A549 (cell line): Measurements from ENCODE around the gene SNAI1.

Experiments
- POLR2A ChIP-seq: IDR thresholded peaks from 2 replicates; pipeline ENCODE4 v1.6.1; 2012; ENCODE audit warnings: mild to moderate bottlenecking, low read length
- RFX5 ChIP-seq: fragments of 450-650 bp; IDR thresholded peaks from 2 replicates; pipeline ENCODE4 v1.7.1; 2014; ENCODE audit warnings: antibody characterized with exemption, mild to moderate bottlenecking, moderate library complexity
- TF ChIP-seq, protein P1 (sequence below): fragments of >200 bp; sonication (Bioruptor Twin); formaldehyde crosslinking; IDR thresholded peaks from 3 replicates; pipeline ENCODE4 v1.5.1; 2016
- TF ChIP-seq, protein P2 (sequence below): fragments of 450-650 bp; IDR thresholded peaks from 2 replicates; pipeline ENCODE4 v1.6.1; 2014; ENCODE audit warnings: antibody characterized with exemption

DNA sequence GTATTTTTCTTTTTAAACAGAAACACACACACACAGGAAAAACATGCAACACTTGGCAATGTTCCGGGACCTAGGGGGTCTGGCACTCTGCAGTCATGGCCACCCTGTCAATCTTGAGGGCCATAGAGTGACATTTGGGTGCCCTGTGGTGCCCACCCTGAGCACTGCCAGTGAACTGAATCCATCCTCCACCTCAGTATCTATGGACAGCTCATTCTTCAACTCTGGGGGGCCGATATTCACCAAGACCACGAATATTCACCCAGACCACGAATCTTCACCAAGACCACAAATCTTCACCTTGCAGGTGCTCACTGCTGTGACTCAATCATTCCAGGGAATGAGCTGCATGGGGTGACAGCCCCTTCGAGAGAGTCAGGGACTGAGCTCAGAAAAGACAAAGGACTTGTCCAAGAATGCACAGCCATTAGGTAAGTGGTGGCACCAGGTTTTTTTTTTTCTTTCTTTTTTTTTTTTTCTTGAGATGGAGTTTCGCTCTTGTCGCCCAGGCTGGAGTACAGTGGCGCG, 19.1 kb downstream of the SNAI1 start:
- TF ChIP-seq, protein P1, sequence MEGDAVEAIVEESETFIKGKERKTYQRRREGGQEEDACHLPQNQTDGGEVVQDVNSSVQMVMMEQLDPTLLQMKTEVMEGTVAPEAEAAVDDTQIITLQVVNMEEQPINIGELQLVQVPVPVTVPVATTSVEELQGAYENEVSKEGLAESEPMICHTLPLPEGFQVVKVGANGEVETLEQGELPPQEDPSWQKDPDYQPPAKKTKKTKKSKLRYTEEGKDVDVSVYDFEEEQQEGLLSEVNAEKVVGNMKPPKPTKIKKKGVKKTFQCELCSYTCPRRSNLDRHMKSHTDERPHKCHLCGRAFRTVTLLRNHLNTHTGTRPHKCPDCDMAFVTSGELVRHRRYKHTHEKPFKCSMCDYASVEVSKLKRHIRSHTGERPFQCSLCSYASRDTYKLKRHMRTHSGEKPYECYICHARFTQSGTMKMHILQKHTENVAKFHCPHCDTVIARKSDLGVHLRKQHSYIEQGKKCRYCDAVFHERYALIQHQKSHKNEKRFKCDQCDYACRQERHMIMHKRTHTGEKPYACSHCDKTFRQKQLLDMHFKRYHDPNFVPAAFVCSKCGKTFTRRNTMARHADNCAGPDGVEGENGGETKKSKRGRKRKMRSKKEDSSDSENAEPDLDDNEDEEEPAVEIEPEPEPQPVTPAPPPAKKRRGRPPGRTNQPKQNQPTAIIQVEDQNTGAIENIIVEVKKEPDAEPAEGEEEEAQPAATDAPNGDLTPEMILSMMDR = no peak
- TF ChIP-seq, protein P2, sequence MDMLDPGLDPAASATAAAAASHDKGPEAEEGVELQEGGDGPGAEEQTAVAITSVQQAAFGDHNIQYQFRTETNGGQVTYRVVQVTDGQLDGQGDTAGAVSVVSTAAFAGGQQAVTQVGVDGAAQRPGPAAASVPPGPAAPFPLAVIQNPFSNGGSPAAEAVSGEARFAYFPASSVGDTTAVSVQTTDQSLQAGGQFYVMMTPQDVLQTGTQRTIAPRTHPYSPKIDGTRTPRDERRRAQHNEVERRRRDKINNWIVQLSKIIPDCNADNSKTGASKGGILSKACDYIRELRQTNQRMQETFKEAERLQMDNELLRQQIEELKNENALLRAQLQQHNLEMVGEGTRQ = no peak
- TF ChIP-seq RFX5 (no peak), POLR2A (no peak)
